HK-2 (cell line): ENCODE data around the gene FERMT2.
"Not testable (repeated sequence)": the region's sequence is repeated elsewhere in the genome, so short reads cannot be mapped to it uniquely, and the experiment has no call there.

Source experiments
- DNase-seq: peaks from one replicate; pipeline ENCODE4 v3.0.0-alpha.2; 2018; ENCODE audit not compliant: unreplicated experiment

Gene FERMT2

DNA sequence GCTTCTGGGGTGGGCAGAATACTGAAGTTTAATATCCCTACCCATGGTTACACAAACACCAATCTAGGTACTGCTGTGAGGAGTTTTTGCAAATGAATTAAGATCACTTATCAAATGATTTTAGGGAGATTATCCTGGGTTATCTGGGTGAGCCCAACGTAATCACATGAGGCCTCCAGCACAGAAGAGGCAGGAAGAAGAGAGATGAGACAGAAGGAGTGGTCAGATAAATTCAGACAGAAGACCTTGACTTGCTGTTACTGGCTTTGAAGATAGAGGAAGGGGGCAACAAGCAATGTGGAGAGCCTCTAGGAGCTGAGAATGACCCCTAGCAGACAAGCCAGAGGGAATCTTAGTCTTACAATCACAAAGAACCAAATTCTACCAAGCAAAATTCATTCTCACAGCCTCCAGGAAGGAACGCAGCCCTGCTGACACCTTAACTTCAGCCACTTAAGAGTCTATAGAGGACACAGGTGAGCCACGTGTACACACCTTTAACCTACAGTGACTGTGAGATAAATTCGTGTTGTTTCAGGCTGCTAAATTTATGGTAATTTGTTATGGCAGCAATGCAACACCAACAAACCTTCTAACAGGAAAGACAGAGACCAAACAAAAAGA, 49.4 kb downstream of the FERMT2 start:
- no peak for DNase-seq

DNA sequence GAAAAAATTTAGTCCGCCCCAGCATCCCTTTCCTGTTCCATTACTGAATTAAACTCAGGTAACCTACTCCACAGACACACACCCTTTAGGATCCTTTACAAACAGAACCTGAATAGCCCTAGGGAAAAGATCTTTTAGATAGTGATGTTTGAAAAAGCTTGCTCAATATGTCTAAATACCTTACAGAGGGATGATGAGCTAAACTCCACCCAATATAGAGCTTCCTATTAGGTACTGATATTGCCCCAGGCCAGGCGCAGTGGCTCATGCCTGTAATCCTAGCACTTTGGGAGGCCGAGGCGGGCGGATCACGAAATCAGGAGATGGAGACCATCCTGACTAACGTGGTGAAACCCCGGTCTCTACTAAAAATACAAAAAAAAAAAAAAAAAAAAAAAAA, 50.1 kb downstream of the FERMT2 start:
- no peak for DNase-seq

DNA sequence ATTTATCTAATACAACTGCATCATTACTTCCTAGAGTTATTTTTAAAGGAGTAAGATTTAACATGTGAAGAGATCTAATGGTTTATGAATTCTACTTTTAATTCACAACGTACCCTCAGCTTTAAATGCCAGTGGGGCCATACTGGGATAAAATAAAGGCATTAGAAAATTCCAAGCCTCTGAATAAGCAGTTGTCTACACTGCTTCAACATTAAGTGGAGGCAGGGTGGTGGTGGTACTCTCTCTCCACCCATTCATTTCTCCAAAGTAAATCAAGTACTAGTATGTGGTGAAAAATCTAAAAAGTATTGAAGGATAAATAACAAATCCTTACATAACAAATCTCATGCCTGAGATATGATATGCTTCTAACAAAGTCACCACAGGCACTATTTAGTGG, 52.4 kb downstream of the FERMT2 start:
- DNase-seq: no peak

DNA sequence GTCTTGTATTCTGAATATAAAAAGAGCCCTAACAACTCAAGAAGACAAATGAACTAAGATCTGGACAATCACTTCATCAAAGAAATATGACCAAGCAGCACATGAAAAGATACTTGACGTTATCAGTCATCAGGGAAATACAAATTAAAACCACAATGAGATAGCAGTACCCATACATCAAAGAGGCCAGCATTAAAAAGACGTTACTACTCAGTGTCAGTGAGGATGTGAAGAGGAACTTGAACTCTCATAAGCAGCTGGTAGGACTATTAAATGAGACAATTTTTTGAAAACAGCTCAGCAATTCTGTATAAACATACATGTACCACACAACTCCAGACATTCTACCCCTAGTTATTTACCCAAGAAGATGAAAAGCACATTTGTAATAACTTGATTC, 55.9 kb downstream of the FERMT2 start:
- DNase-seq: no peak

DNA sequence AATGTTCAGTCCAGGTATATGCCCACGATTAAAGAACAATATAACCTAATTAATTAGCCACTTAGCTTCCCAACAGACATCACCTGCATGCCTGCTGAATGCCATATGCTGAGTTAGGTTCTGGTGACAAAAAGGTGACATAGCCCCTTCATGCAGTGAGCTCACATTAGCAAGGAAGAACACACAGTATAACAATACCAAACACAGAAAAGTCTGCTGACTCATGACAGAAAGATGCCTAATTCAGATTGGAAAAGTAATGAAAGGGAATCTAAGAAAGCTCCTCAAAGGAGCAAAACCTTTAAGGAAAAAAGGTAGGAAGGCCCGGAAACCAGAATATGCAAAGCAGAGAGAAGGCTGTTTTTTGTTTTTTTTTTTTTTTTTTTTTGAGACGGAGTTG, 59.0 kb downstream of the FERMT2 start:
- DNase-seq: no peak

DNA sequence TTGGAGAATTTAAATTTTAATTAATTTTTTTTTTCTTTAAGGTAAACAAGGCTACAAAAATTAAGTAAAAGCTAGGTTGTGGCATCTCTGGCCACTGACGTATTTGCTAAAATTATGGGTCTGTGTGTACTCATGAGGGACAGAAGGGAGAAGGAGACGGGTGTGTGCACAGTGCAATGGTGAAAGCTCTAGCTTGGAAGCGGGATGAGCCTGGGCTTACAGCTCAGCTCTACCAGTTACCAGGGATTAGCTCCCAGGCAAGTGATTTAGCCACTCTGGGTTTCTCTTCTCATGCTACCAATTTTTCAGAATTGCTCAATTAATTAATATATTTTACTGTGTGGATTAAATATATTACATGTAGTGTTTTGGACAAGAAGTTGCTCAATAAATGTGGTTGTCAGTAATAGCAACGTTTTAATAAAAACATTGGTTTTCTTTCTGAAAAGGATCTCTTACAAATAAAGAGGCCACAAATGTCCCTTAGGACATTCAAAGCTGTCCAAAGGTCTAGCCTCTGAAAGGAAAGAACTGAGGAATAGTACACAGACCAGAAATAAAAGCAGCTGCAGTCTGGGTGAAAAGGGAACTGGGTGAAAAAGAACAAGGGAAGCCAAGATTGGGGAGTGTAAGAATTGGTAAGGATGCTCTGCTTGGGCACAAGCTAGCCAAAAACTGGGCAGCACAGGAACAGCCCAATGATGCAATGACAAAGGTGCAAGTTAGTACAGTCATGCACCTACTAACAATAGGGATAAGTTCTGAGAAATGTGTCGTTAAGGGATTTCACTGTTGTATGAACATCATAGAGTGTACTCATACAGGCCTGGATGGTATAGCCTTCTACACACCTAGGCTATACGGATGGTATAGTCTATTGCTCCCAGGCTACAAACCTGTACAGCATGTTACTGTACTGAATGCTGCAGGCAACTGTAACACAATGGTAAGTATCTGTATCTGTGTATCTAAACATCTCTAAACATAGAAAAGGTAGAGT, 61.7 kb downstream of the FERMT2 start:
- DNase-seq: no peak

DNA sequence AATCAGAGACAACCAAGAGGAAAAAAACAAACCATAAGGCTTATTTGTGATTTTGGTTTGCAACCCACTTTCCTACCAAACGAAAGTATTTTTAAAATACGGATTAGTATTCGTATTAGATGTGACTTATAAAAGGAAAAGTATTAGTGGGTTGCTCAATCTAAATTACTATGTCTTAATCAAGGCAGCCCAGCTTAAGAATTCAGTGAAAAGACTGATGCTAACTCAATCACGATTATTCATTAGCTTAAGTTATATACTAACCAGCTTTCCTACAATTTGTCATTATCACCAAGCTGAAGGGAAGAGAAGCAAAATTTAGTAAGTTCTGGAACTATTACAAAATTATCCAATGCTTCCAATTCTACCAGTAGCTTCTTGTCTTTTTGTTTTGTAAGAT, 62.7 kb downstream of the FERMT2 start:
- no peak for DNase-seq

DNA sequence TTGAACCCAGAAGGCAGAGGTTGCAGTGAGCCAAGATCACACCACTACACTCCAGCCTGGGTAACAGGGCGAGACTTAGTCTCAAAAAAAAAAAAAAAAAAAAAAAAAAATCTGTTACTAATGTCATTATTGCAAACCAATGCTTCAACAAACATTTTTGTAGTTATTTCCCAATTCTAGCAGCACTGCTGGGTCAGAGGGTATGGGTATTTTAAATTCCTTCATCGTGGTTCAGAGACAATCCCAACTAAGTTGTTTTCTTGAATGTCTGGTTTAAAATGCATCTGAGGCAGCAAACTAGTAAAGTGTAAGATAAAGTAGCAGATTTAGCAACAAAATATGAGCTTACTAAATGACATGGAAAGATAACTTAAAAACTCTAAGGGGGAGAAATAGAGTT, 65.6 kb downstream of the FERMT2 start:
- DNase-seq: no peak

DNA sequence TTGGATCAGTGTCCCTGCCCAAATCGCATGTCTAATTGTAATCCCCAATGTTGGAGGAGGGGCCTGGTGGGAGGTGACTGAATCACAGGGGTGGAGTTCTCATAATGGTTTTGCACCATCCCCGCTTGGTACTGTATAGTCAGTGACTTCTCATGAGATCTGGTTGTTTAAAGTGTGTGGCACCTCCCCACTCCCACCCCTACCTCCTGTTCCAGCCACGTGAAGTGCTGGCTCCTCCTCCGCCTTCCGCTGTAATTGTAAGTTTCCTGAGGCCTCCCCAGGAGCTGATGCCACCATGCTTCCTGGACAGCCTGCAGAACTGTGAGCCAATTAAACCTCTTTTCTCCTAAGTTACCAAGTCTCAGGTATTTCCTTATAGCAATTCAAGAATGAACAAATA, 67.2 kb downstream of the FERMT2 start:
- no peak for DNase-seq

DNA sequence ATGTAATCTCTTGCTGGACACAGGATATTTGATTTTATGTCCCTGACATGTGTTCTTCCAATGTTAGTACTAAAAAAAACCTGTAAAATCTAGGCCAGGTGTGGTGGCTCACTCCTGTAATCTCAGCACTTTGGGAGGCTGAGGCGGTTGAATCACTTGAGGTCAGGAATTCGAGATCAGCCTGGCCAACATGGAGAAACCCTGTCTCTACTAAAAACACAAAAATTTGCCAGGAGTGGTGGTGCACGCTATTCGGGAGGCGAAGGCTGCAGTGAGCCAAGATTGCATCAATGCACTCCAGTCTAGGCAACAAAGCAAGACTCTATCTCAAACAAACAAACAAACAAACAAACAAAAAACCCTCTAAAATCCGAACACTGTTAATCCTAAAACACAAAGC, 68.0 kb downstream of the FERMT2 start:
- no peak for DNase-seq

DNA sequence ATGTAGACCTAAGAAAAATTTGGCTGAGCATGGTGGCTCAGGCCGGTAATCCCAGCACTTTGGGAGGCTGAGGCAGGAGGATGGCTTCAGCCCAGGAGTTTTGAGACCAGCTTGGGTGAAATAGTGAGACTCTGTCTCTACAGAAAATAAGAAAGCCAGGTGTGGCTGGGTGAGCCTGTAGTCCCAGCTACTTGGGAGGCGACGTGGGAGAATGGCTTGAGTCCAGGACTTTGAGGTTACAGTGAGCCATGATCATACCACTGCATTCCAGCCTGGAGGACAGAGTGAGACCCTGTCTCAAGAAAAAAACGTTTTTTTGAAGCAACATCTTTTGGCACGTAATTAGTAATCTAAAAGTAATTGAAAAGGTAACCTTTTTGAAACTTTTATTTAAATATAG, 70.9 kb downstream of the FERMT2 start:
- DNase-seq: no peak

DNA sequence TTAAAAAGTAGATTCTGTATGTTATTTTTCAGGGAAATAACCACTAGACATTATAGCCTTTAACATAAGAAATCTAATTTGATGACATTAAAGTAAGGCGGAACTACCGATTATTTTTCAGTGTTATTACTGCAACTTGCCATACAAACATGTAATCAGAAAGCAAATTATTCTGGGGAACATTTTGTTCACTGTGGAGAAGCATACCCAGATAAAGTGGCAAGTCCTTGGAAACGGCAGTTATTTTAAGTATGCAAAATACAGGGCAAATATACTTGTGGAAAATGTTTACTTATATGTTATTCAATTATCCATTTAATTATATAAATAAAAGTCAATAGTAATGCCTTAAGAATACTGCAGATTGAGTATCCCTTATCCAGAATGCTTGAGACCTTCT, 71.9 kb downstream of the FERMT2 start:
- no peak for DNase-seq

DNA sequence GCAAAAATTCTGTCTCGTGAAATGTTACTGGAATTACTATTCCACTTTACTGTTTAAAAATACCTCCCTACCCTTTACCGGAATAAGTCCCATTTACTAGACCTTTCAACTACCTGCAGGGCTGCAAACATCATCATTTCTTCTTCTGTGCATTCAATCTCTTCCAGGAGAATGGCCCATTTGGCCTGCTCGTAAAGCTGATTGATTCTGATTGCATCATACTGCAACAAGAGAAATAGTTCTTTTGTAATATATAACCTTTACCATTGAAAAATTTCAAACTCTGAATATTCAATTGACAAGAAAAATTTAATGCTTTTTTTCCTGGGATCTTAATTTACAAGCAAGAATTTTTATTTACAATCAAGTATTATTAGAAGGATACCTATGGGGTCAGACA, 72.4 kb downstream of the FERMT2 start:
- DNase-seq: no peak

DNA sequence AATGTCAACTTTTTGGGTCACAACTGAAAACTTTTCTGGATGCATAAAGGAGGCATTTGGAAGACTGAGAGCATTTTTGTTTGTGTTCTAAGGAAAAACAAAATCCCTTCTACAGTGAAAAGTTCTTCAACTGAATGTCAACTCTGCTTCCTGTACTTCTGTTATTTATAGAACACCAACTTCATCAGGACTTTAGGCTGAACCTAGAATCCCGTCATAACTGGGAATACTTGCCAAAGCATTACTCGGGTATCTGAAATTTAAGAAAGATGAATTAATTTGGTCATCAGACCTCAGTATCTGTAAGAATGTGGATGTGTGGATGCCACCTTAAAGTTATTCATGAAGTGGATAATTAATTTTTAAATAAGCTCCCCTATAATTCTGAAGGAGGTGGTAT, 73.2 kb downstream of the FERMT2 start:
- no peak for DNase-seq

DNA sequence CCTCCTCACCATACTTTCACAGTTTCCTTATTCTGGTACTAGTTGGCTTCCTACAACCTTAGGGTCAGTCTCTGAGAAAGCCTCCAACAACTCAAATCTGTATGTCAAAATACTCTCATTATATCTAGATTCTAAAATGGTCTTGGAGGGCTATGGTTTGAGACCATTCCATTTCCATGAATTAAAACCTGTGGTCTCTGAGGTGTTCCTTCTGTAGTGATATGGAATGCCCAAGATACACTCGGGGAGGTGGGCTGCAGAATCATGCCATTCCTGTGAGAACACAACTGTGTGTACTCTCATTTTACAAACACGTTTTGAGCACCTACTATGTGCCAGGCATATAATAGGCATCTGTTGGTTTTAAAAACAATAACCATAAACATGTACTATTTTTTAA, 74.0 kb downstream of the FERMT2 start:
- DNase-seq: no peak

DNA sequence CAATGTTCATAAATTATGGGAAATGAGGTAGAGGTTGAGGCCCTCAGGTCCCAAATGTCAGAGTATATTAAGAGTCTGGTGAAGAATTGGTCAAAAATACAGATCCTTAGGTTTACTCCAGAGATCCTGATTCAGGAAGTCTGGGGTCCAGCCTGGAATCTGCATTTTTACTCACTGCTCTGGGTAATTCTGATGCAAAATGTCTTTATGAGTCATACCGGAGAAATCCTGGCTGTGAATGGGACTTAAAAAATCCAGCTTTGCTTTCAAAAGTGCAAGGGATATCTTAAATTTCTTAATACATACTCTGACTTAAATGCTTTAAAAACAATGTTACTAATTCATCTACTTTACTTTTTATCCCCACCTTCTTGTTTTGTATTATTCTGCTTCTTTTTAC, 74.5 kb downstream of the FERMT2 start:
- DNase-seq: no peak

DNA sequence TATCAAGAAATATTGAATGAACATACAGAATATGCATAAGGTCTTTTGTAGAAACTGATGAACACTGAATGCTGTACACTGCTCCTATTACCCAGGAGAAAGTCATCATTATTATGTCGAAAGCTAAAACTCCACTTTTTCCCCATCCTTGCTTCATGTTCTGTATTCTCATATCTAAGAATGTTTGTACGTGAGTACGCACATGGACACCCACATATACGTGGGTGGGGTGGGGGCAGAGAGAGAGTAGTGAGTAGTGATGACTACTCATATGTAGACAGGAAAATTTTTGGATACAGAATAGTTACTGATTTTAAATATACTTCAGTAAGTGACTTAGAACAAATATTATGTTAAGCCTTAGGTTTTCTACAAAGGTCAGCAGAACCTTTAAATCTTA, 75.1 kb downstream of the FERMT2 start:
- no peak for DNase-seq

DNA sequence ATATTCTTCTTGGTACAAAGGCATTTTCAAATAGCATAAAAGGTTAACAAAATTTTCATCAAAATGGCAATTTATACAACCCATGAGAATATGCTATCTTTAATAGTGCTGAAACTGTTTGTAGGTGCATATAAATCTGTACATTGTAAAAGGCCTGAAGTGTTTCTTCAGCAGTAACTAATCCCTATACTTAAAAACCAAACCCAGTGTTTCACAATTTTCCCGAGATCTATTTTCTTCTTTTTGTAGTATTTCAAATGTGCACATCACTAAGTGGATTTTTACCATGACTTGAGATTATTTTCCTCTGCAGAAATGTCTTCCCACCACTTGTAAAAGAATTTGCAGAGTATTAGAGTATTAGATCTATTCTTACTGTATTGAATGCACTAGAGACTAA, 76.5 kb downstream of the FERMT2 start:
- DNase-seq: no peak

DNA sequence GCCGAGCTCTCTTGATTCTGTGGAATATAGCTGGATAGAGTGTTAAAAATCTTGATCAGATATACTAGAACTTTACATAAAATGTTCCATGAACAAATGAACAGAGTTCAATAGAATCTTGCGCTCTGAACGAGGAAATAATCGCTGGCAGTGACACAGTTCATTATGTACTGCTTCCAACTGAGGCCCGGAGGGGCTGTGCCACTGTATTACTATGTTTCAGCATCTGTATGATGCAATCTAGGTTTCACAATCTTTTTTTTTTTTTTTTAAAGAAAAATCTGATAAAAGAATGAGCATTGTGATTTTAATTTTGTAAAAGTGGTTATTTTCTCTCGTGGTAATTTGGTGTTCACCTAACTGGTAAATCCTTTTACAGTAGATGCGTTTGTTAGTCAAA, 77.2 kb downstream of the FERMT2 start:
- no peak for DNase-seq

DNA sequence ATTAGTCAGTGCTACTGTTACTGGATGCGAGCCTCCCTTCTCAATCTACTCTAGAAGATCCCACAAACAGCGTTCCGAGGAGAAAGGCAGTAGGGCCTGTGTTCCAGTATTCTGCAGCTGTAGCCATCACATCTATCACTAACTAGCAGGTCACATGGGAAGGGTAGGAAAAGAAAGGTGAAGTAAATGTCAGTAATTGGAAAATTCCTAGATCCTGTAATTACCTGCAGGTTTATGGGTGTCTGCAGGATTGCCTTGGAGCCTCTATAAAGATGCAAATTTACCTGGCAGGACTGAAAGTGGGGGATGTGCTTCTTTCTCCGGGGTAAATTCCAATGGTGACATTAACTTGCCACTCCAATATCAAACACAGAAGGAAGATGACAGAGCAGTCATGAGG, 77.8 kb downstream of the FERMT2 start:
- no peak for DNase-seq

DNA sequence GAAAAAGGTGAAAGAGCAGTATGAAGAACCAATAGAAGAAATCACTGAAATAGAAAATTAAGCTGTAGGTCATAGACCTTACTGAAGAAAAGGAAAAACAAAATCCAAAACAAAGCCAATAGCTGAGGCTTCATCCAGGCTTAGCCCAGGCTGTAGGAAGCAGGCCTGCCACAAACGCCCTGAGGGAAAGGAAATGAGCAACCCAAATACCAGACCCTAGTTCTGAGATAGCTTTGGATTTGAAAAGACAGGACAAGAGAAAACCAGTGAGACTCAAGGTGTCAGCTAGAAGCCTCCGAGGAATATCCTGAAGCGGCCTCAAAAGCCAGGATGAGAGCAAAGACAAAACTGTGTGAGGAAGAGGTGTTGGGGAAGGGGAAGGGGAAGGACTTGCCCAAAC, 79.2 kb downstream of the FERMT2 start:
- no peak for DNase-seq

DNA sequence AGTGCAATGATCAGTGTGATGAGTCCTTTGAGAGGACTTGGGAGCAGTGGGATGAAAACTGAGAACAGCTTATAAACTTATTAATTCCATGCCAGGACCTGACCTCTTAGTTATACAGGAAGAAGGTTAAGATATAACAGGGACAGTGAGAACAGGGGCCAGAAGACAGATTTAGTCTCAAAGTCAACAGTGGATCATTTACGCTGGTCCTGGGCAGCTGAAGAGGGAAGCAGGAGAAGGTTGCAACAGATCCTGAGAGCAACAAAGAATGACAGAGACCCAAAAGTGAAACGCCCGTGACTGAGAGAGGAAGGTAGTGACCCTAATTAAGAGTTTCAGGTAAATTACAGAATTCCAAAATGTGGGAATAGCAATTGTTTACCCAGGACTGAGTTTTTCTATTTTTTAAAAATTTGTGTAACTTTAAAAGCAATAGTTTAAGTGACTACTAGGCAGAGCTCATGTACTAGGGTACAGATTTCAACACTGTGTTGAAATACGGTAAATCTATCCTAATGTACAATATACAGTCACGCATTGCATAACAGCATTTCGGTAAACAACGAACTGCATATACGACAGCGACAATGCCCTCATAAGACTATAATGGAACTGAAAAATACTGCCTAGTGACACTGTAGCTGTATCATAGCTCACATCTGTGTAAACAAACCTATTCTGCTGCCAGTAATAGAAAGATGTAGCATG, 81.8 kb downstream of the FERMT2 start:
- DNase-seq: no peak

DNA sequence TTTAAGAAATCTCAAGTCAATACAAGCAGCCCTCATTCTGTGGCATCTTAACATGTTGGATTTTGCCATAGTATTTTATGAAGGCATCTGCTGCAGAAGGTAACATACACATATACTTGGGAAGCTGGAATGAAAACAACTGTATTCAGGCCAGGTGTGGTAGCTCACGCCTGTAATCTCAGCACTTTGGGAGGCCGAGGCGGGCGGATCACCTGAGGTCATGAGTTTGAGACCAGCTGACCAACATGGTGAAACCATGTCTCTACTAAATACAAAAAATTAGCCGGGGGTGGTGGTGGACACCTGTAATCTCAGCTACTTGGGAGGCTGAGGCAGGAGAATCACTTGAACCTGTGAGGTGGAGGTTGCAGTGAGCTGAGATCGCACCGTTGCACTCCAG, 86.0 kb downstream of the FERMT2 start:
- DNase-seq: not testable (repeated sequence)
